HL-60 (cell line): ENCODE measurements around the gene FRG1.

Experiments used
- GABPA ChIP-seq: IDR thresholded peaks from 2 replicates; pipeline ENCODE4 v1.6.1; 2012; ENCODE audit warnings: low read depth
- POLR2AphosphoS5 ChIP-seq: IDR thresholded peaks from 2 replicates; pipeline ENCODE4 v1.6.1; 2012; ENCODE audit warnings: low read depth
- TF ChIP-seq, protein P1 (sequence below): IDR thresholded peaks from one replicate; pipeline ENCODE4 v1.5.1; 2011; ENCODE audit warnings: low read length, control low read depth, inconsistent platforms; ENCODE audit not compliant: insufficient read depth

DNA sequence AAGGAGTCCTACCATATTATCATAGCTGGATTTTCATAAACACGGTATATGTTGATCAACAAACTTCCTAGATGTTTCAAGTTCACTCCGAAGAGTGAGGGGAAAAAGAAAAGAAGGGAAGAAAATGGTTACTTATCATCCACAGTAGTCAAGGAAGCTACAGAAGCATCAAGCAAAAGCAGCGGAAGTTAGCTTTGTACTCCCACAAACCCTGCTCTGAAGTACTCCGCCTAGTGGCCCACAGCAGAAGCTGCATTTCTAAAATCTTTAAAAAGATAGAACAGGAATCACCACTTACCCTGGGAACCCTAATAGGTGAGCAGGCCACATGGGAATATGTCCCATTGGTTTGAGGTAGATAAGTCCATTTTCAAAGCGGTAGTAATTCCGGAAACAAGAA lies 28.5 kb upstream of the FRG1 start:
- TF ChIP-seq, protein P1, sequence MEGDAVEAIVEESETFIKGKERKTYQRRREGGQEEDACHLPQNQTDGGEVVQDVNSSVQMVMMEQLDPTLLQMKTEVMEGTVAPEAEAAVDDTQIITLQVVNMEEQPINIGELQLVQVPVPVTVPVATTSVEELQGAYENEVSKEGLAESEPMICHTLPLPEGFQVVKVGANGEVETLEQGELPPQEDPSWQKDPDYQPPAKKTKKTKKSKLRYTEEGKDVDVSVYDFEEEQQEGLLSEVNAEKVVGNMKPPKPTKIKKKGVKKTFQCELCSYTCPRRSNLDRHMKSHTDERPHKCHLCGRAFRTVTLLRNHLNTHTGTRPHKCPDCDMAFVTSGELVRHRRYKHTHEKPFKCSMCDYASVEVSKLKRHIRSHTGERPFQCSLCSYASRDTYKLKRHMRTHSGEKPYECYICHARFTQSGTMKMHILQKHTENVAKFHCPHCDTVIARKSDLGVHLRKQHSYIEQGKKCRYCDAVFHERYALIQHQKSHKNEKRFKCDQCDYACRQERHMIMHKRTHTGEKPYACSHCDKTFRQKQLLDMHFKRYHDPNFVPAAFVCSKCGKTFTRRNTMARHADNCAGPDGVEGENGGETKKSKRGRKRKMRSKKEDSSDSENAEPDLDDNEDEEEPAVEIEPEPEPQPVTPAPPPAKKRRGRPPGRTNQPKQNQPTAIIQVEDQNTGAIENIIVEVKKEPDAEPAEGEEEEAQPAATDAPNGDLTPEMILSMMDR, result peak; percentile 41
- TF ChIP-seq POLR2AphosphoS5 (no peak), GABPA (no peak)
